ENCODE results near the gene DDA1.
A peak's percentile ranks its signal among the peaks of the same experiment; 100 is the strongest.
"Not testable (repeated sequence)": the region's sequence is repeated elsewhere in the genome, so short reads cannot be mapped to it uniquely, and the experiment has no call there.

Gene DDA1

GRCh38 chr19:17266026-17266425, 43.3 kb upstream of the DDA1 start:
- no peak overlapping the region for H3K4me3 ChIP-seq (ENCODE audit: low read length)
- DNase-seq (ENCODE audit: low read depth), result no peak

GRCh38 chr19:17266589-17266974, 42.8 kb upstream of the DDA1 start:
- no peak for TF ChIP-seq CTCF (conservative IDR thresholded peaks at IDR 0.05; ENCODE audit: low read length)
- H3K4me3 ChIP-seq (ENCODE audit: low read length), result no peak overlapping the region
- DNase-seq (ENCODE audit: low read depth), result no peak

More at GRCh38 chr19:17266026-17266425, 43.3 kb upstream of the DDA1 start:
- no peak for TF ChIP-seq CTCF (conservative IDR thresholded peaks at IDR 0.05; ENCODE audit: low read length)

GRCh38 chr19:17266975-17267788, 42.2 kb upstream of the DDA1 start, which contains the start of gene BABAM1:
TSS of gene BABAM1 (plus strand) at chr19:17267443. CDS start at chr19:17268807, 1,364 bp downstream.
- DNase-seq (ENCODE audit: low read depth), result peak; percentile 100
- no peak for TF ChIP-seq CTCF (conservative IDR thresholded peaks at IDR 0.05; ENCODE audit: low read length)
- peak within 1 kb of the TSS; percentile 98 for H3K4me3 ChIP-seq (ENCODE audit: low read length)

GRCh38 chr19:17268754-17269153, 40.6 kb upstream of the DDA1 start:
- H3K4me3 ChIP-seq (ENCODE audit: low read length), result no peak overlapping the region
- DNase-seq (ENCODE audit: low read depth), result no peak
- TF ChIP-seq CTCF (conservative IDR thresholded peaks at IDR 0.05; ENCODE audit: low read length), result no peak

GRCh38 chr19:17274892-17275291, 34.5 kb upstream of the DDA1 start:
- DNase-seq (ENCODE audit: low read depth); H3K4me3 ChIP-seq (ENCODE audit: low read length): not testable (repeated sequence)

GRCh38 chr19:17275441-17276175, 33.8 kb upstream of the DDA1 start:
- no peak for TF ChIP-seq CTCF (conservative IDR thresholded peaks at IDR 0.05; ENCODE audit: low read length)

GRCh38 chr19:17279436-17279835, 29.9 kb upstream of the DDA1 start:
- DNase-seq (ENCODE audit: low read depth), result no peak
- H3K4me3 ChIP-seq (ENCODE audit: low read length), result no peak overlapping the region
- TF ChIP-seq CTCF (conservative IDR thresholded peaks at IDR 0.05; ENCODE audit: low read length), result no peak

More at GRCh38 chr19:17275441-17276175, 33.8 kb upstream of the DDA1 start:
- no peak overlapping the region for H3K4me3 ChIP-seq (ENCODE audit: low read length)
- no peak for DNase-seq (ENCODE audit: low read depth)
